HG03103 (cell line): Measurements from ENCODE around the gene SPRTN.

Experiments used
- ATAC-seq: cut with Tn5 transposase; IDR thresholded peaks from one replicate; pipeline ENCODE4 v1.9.1; 2021; ENCODE audit warnings: low read depth; ENCODE audit not compliant: unreplicated experiment

SPRTN gene

DNA sequence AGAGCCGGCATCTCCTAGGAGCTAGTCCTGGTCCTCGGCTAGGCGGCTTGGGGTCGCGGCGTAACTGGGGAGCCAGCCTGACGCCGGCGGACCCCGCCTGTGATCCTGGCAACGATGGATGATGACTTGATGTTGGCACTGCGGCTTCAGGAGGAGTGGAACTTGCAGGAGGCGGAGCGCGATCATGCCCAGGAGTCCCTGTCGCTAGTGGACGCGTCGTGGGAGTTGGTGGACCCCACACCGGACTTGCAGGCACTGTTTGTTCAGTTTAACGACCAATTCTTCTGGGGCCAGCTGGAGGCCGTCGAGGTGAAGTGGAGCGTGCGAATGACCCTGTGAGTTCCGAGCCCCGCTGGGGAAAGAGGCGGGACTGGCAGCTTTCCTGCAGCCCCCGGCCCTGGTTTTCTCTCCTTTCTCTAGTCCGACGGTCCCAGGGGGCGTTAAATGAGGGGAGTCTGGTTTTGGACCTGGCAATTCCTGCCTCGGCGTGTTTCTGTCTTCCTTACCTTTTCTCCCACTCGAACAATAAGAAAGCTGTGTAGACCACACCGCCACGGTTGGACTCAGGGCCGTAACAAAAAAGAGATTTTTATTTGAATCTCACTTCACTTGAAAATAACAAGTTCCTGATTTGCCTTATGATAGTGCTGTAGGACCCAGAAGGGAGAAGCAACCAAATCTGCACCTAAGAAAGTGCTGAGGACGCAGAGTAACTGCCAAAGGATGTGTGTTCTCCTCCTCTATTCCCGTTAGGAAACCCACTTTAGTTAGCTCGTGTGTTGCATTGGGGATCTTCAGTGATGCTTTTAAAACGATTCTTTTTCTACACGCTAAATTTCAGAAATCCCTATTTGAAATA lies at the start of gene SPRTN:
TSS of gene SPRTN (plus strand) at position 24 of the 859 bp plus-strand sequence. CDS start at position 115, 91 bp downstream.
- peak; percentile 1 for ATAC-seq

GRCh38 chr1:231295938-231296337 lies 42.2 kb upstream of the SPRTN start:
- ATAC-seq: no peak

DNA sequence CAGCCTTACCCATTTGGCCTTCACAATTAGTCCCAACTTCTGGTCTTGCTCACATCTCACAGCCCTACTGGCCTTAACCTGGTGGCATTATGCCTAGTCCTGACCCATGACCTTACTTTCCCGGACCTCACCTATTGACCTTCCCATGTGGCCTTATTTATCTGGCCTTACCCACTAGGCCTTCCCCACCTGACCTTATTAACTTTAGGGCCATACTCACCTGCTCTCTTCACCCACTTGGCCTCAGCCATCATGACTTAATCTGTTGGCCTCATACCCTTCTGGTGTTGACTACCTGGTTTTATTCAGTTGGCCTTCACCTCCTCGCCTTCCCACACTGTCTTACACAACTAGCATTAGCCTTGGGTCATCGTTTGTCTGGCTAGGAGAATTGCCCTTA lies 36.1 kb upstream of the SPRTN start:
- ATAC-seq: no peak

GRCh38 chr1:231310391-231310934 lies 27.6 kb upstream of the SPRTN start:
- ATAC-seq: no peak

DNA sequence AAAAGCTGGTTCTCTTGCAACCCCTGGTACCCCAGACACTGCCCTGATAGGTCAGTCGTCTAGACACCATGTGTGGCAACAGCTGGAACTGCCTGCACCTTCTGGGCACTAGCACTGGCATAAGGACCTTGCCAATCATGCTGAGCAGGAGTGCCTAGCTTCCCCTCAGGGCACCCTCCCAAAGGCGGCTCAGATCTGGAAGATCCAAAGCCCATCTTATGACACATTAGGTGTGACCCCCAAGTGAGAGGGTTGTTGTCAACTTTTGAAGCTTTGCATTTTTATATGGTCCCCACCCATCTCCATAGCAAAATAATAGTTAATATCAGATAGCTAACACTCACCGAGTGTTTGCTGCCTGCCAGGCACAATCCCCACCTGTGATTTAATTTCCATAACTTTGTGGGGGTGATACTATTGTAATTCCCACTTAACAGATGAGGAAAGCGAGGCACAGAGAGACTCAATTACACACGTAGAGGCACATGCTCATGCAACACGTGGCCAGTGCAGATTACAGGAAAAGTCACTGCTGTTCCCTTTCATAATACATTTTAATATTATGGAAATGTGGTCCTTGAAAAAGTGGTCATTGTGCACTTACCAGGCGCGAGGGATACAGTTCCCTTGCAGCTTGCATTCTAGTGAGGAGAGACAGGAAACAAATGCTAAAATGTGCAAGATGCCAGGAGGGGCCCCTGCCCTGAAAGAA lies 26.2 kb upstream of the SPRTN start:
- ATAC-seq: no peak

- ATAC-seq: no peak
Measured at GRCh38 chr1:231312432-231312788, 25.7 kb upstream of the SPRTN start.

DNA sequence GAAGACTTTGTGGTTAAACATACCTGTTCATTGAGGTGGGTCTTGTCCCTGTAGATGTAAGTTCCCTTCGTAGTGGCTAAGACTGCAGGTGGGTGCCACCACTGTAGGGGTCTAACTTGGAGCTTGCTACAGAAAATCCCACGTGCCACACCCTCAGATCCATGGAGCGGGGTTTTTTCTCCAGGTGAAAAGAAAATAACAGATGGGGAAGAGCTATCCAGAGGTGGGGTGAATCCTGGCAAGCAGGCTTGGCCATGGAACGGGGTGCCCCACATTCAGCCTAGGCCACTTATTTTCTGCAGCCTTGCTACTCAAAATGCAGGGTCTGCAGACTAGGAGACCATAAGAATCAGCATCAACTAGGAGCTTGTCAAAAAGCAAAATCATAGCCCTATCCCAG lies 24.4 kb upstream of the SPRTN start:
- ATAC-seq: no peak

GRCh38 chr1:231315887-231316286 lies 22.2 kb upstream of the SPRTN start:
- peak; percentile 94 for ATAC-seq

- no peak for ATAC-seq
Measured at GRCh38 chr1:231317306-231318014, 20.6 kb upstream of the SPRTN start.

- no peak for ATAC-seq
Measured at GRCh38 chr1:231318015-231318355, 20.1 kb upstream of the SPRTN start.

GRCh38 chr1:231318568-231318967 lies 19.5 kb upstream of the SPRTN start:
- no peak for ATAC-seq

DNA sequence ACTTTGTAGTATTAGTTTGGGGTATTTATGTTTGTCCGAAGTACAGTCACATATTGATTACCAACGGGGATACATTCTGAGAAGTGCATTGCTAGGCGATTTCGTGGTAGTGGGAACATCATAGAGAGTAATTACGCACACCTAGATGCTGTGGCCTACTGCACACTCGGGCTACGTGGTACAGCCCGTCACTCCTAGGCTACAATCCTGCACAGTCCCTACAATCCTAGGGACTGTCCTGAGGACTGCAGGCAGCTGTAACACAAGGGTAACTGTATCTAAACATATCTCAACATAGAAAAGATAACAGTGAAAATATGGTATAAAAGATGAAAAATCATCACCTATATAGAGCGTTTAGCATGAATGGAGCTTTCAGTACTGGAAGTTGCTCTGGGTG lies 19.0 kb upstream of the SPRTN start:
- no peak for ATAC-seq

DNA sequence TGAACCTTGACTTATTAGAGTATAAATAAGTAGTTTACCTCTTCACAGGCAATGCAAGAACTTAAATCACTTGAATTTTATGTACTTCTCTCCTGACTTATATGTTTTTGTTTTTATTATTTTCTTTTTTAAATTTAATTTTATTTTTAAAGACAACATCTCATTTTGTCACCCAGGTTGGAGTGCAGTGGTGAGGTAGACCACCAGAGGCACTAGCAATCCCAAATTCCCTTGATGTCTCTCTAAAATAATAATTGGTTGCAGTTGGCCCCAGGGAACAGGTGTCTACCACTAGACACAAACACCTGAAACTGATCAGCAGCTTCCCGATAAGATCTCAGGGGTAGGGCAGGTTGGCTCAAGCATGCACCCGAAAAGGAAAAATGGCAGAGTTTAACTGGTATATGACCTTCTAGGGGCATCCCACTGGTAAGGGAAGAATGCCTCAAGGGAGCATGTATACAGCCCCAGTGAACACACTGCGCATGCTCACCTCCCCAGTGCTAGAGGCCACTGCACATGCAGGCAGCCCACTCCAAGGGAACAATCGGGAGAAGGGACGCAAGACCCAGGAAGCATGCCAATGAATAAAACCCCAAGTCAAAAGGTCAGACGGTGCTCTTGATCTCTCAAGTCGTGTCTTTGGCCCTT lies 15.1 kb upstream of the SPRTN start:
- no peak for ATAC-seq

DNA sequence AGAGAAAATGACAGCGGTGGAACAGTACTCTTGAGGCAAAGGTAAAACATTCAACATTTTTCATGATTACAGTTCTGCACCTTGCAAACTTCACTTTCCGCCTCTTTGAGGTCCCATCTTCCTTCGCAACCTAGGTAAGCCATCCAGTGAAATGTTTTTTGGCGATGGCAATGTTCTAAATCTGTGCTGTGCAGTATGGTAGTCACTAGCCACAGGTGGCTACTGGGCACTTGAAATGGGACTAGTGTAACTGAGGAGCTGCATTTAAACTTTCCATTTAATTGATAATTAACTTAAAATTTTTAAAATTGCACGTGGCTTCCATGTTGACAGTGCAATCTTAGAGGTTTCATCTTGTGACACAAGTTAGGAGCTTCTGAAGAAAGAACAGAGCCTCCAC lies 13.4 kb upstream of the SPRTN start:
- no peak for ATAC-seq

- no peak for ATAC-seq
Measured at GRCh38 chr1:231326248-231326647, 11.8 kb upstream of the SPRTN start.

GRCh38 chr1:231327617-231328016 lies 10.5 kb upstream of the SPRTN start:
- ATAC-seq: no peak

DNA sequence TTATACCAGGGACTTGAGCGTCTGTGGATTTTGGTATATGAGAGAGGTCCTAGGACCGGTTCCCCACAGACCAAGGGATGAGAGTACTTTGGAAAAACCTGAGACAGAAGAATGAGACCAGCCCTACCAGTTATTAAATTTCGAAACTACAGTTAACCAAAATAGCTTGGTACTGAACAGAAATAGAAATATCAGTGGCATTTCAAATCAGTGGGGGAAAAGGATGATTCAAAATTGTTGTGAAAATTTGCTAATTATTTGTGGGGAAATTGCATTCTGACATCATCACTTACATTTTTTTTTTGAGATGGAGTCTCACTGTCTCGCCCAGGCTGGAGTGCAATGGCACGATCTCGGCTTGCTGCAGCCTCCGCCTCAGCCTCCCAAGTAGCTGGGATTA lies 8.6 kb upstream of the SPRTN start:
- ATAC-seq: no peak

GRCh38 chr1:231332761-231333160 lies 5.3 kb upstream of the SPRTN start:
- no peak for ATAC-seq

GRCh38 chr1:231334079-231334666 lies 3.9 kb upstream of the SPRTN start:
- ATAC-seq: peak; percentile 32

DNA sequence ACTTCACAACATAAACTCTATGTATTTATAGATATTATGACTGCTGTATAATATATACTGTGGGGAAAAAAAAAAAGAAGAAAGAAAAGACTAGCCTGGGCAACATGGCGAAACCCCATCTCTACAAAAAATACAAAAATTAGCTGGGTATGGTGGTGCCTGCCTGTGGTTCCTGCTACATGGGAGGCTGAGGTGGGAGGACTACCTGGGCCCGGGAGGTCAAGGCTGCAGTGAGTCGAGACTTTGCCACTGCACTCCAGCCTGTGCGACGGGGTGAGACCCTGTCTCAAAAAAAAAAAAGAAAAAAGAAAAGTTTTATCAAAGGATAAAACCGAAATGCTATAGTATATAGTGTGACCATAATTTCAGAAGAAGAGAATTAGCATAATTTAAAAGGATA lies 3.1 kb upstream of the SPRTN start:
- ATAC-seq: no peak
